C4-2B (cell line): ENCODE data around the gene ATP10D.

ENCODE experiments used
- ZFX ChIP-seq: fragments of 450-650 bp; IDR thresholded peaks from 2 replicates; pipeline ENCODE4 v1.6.1; 2017
- TF ChIP-seq, protein P1 (sequence below): fragments of 450-650 bp; conservative IDR thresholded peaks from 2 replicates; pipeline ENCODE4 v1.5.1; 2017; ENCODE audit warnings: mild to moderate bottlenecking

DNA sequence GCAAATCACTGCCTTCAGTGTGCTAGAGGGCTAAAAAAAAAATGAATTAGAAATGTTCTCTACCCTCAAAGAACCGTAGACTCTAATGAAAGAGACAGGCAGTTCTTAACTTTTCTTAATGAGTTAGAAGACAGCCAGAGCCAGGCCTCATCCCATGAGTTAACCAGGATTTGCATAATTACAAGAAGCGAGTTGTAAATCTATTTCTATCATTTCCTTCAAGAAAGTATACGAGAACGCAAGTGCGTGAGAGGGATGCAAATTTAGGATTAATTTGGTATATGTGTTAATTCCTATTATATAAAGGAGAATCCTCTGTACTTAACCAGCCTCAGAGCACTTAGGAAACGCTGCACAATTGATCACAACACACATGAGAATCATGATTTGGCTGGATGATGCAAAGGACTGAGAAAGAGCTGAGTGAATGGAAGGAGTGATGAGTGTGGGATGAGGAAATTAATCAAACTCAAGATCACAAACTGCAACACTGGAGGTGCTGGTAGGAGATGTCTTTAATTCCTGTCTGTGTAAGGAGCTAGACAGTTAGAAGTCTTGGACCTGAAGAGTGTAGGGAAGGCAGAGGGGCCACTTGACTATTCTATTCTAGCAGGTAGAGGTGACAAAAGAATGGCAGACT, 157.2 kb downstream of the ATP10D start:
- TF ChIP-seq, protein P1, sequence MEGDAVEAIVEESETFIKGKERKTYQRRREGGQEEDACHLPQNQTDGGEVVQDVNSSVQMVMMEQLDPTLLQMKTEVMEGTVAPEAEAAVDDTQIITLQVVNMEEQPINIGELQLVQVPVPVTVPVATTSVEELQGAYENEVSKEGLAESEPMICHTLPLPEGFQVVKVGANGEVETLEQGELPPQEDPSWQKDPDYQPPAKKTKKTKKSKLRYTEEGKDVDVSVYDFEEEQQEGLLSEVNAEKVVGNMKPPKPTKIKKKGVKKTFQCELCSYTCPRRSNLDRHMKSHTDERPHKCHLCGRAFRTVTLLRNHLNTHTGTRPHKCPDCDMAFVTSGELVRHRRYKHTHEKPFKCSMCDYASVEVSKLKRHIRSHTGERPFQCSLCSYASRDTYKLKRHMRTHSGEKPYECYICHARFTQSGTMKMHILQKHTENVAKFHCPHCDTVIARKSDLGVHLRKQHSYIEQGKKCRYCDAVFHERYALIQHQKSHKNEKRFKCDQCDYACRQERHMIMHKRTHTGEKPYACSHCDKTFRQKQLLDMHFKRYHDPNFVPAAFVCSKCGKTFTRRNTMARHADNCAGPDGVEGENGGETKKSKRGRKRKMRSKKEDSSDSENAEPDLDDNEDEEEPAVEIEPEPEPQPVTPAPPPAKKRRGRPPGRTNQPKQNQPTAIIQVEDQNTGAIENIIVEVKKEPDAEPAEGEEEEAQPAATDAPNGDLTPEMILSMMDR = no peak
- TF ChIP-seq ZFX = no peak
